Femur (tissue), 1 donor: ENCODE results near the gene NTSR1.

ENCODE experiments used
- DNase-seq: peaks from one replicate; pipeline ENCODE4 v3.0.0-alpha.2; 2017

The NTSR1 gene

DNA sequence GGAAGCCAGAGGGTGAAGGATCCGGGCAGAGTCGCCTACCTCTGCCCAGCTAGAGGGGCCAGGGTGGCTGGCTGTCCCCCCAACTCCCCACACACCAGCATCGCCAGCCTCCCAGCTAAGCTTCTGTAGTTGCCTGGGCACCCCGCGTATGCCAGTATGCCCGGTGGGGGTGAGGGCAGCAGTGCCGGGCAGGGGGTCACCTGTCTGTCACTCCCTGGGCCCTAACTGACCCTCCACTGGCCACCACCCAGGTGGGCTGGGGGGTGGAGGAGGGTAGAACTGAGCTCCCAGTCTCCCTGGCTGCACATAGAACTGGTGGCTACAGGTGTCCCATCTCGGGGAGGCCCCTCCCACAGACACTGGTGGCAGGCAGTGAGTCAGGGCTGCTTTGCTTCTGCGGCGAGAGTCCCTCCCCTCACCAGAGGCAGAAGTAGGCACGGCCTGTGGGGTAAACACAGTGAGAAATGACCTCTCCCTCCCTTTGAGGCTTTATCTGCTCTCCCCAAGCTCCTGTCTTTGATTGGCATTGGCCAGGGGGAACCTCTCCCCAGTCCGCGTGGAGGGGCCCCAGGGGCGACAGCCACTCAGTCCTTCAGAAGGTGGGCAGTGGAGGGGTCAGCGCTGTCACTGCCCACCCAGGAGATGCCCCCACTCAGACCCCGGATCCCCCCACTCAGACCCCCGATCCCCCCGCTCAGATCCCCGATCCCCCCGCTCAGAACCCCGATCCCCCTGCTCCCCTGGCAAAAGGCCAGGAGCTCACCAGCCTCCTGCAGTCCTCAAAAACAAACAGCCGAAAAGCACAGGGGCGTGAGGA is 2.5 kb downstream of the NTSR1 start:
- DNase-seq = no peak

DNA sequence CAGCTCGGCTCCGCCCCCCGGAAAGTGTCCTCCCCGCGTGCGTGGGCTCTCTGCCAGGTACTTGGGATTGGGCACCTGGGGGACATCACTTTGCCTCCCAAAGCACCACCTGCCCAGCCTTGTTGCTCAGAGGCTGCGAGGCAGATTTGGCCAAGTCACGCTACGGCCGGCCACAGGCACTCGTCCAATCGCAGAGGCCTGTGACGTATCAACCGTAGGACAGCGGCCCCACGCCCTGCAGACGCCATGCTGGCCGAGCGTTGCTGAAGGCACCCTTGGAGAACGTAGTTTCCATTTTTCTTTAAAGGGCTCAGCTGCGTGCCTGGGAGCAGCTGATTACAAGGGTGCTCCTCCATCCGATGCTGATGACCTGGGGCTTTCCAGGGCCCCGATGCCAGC is 3.1 kb downstream of the NTSR1 start:
- DNase-seq = no peak

DNA sequence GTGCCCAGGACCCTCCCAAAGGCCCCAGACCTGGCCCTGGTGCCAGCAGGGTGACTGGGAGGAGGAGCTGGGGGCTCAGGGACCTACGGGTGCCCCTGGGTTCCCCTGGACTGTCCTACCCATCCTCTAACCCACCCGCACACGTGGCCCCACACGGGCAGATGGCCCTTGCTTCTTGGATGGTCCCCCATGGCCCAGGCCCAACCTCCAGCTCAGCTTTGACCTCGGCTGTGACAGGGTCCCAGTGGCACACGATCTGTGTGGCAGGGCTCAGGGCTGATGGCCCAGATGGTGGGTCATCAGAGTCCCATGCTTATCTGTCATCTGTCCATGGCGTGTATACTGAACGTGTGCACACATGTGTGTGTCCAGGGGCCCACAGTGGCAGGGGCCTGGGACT is 4.0 kb downstream of the NTSR1 start:
- no peak for DNase-seq

DNA sequence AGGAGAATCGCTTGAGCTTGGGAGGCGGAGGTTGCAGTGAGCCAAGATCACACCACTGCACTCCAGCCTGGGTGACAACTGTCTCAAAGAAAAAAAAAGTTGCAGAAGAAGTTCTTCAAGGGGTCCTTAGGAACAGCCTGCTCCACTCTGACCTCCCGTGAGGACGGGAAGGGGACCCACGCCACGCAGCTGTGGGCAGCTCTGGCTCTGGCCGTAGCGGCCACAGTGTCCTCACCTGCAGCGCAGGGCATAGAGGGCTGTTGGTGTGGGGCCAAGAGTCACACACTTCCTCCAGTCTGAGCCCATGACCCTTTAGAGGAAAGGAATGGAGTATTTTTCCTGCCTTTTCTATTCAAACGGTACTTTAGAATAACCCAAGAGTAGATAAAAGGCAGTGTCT is 5.4 kb downstream of the NTSR1 start:
- DNase-seq = no peak

DNA sequence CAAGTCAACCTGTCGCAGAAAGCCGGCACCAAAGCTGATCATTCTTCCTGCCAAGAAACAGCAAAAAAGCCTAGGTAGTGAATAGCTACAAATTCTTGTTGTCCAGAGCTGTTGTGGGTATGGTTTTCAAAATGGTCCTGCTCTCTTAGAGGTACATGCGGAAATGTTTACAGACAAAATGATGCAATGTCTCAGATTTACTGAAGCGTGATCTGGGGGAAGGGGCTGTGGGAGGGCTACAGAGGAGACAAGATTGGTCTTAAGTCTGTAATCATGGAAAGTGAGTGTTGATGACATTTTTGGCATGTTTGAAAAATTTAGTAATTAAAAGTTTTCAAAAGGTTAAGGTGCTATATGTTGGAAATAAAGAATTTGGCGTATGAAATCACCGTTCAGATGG is 6.2 kb downstream of the NTSR1 start:
- DNase-seq = no peak

DNA sequence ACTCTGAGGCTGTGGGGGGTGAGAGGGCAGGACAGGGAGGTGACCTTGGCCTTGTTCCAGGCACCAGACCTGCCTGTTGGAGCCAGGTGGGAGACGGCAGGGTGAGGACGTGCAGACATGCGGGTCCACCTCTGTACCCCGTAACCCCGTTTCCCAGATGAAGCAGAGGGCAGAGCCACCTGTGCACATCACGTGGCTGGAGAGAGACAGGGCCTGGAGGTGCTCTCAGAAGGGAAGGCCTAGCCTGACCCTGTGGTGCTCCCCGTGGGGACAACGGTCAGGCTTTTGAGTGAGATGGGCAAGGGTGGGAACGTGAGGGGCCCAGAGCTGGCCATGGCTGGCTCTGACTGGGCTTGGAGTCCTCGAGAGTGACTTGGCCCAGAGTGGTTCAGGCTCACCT is 6.6 kb downstream of the NTSR1 start:
- DNase-seq = no peak

DNA sequence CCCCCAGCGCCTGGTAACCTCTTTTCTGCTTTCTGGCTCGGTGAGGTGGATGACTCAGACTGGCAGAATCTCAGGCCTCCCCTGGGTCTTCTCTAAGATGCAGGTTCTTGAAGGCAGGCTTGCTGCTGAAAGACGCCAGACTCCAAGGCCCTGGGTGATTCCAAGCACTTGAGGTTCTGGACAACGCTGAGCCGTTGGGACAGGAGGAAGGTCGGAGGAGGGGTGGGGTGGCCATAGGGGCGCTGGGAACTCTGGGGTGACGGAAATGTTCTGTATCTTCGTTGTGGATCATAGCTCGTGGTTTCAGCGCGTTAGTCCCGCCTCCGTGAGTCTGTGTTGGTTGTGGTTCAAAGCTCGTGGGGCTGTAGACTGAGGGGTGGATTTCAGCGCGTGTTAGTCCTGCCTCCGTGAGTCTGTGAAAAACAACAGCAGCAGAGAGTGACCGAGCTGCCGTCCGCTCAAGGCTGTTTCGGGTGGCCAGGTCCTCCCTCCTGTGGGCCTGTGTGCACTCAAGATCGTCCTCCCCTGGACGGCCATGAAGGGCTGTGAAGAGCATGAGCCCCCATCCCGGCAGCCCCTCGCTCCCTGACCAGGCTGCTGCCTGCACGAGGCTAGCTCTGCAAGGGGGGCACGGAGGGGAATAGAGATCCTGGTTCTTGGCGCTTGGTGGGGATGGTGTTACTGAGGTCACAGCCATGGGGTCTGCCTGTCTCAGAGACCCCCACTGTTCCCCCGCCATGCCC is 7.7 kb downstream of the NTSR1 start:
- DNase-seq = no peak

DNA sequence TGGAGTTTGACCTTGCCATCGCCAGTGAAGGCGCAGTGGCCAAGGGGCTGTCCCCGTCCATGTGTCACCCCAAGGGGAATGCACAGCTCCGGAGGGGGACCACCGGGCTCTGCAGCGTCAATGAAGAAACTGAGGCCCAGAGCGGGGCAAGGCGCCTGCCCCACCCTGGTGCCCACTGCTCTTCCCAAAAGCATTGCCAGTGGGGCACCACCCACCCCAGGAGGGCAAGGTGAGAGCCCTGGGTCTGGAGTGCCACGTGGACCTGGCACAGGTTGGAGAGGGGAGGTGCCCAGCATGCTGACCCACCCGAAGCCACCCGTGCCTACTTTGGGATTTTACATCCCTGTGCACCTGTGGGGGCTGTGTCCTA is 8.3 kb downstream of the NTSR1 start:
- no peak for DNase-seq

DNA sequence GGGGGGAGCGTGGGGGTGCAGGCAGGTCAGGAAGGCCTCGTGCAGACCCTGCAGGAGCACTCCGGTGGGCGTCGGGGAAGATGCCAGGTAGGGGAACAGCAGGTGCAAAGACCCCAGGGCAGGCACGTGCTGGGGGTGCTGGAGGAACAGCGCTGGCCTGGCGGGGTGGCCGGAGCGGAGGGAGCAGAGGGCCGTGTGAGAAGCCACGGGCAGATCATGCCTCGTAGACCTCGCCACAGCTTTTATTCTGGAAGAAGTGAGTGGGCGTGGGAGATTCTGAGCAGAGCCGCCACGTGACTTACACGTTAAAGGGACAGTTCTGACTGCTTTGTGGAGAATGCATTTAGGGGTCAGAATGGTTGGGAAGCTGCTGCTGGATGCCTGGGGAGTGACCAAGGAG is 9.3 kb downstream of the NTSR1 start:
- DNase-seq = no peak

DNA sequence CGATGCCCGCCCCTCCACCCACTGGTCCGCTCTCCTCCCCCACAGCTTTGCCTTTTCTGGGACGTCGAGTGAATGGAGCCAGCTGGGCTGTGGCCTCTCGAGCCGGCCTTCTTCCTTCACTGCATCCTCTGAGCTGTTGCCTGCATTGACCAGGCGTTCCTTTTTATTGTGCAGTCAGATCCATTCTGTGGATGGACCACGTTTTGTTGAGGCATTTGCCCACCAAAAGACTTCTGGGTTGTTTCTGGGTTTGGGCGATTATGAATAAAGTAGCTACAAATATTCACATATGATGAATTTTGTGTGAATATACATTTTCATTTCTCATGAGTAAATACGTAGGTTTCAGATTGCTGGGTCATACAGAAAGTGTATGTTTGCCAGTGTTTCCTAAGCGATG is 9.9 kb downstream of the NTSR1 start:
- no peak for DNase-seq

DNA sequence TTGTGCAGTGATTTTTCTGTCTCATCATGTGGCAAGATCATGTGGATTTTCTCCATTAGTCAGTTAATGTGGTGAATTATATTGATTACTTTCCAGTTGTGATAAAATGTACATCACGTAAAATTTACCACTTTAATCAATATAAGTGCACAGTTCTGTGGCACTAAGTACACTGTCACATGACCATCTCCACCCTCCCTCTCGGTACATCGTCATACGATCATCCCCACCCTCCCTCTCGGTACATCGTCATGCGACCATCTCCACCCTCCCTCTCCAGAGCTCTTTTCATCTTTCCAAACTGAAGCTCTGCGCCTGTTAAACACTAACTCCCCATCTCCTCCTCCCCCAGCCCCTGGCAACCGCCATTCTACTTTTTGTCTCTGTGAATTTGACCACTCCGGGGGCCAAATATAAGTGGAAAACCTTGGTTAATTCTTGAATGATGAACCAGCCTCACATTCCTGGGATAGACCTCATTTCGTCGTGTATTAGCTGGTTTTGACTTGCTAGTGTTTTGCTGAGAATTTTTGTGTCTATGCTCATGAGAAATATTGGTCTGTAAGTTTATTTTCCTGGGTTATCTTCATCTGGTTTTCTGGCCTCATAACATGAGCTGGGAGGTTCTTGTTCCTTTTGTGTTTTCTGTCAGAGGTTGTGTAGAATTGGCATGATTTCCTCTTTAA is 10.8 kb downstream of the NTSR1 start:
- DNase-seq = no peak

DNA sequence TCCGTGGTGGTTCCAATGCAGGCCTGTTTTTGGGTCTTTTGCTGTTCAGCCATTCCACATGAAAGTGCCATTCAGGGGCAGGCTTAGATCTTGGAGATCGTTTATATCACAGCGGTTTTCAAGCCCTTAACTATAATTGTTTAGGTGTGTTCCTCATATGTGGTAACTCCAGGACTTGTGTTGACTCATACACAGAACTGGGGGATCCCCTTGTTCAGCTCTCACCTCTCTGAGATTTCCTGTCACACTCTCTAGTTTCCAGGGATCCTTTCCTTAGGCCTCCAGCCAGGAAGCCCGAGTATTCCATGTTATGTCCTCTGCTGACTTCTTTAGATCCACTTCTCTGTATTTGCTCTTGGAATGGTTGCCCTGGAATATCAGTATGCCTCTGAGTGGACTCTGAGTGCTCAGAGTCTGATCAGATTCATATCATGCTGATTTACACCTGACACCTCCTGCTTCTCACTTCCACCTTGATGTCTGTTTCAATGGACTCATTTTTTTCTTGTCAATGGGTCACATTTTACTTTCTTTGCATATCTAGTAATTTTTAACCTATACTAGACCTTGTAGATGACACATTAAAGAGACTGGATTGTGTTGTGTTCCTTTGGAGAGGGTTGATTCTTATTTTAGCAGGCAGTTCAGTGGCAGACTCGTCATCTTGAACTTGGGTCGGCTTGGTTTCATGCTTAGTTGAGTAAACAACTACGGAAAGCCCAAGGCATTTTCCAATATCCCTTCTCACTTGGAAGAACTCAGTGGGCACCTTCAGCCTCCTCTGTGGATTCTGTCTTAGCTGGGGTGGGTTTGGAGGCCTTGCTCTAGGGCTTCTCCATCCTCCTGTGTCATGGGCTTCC is 13.1 kb downstream of the NTSR1 start:
- DNase-seq = no peak

DNA sequence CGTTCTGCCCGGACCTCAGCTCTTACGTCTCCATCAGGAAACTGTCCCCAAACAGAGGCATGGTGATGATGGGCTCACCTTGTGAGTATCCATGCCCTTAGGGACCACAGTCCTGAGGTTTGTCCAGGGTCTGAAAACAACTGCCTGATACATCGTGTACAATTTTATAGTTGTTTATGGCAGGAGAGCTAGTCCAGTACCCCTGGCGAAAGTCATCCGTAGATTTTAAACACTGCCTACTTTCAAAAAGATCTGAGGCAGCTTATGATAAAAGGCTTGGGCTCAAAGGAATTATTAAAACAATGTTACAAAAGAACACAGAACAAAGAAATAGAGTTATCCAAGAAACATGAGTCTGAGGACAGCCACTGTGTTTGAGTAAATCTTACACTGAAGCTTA is 14.0 kb downstream of the NTSR1 start:
- DNase-seq = no peak

DNA sequence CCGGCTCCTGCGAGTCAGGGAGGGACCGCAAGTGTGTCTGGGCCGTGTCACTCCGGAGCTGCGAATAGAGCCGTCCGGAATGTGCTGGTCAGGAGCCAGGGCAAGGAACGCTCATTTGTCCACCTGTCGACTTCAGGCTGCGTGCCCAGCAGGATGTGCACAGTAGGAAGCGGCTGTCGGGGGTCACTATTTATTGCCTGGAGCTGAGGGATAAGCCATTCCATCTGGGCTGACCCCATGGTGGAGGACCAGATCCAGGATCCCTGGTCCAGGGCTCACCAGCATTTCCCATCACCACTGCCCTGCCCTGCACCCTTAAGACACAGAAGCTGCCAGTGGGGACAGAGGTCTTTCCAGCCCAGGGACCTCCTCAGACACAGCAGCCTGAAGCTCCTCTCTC is 14.7 kb downstream of the NTSR1 start:
- DNase-seq = peak; percentile 76

DNA sequence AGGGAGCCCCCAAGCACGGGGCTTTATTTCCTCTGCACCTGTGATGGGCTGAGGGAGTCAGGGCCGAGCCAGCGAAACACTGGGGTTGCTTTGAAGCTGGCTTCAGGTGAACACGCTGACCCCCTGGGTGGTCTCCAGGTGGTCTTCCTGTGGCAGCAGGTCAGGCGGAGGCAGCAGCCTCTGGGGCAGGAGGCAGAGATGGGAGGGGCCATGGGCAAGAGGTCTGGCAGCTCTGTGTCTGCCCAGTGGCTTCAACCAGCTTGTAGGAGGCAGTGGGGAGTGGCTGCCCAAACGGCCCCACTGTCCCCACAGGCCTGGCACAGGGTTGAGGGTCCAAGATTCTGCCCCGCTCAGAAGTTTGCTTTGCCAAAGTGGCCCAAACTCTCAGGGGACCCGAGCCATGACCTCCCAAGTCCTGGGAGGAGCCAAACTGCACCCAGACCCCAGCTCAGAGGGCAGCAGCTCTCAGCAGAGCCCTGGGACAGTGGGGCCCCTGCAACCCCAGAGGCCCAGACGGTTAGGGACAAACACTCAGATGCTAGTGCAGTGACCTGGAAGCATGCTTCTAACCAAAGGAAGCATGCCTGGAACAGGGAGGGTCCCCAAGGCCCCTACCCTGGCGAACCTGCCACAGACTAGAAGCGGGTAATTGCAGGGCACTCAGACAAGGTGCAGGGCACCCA is 15.3 kb downstream of the NTSR1 start:
- DNase-seq = no peak

DNA sequence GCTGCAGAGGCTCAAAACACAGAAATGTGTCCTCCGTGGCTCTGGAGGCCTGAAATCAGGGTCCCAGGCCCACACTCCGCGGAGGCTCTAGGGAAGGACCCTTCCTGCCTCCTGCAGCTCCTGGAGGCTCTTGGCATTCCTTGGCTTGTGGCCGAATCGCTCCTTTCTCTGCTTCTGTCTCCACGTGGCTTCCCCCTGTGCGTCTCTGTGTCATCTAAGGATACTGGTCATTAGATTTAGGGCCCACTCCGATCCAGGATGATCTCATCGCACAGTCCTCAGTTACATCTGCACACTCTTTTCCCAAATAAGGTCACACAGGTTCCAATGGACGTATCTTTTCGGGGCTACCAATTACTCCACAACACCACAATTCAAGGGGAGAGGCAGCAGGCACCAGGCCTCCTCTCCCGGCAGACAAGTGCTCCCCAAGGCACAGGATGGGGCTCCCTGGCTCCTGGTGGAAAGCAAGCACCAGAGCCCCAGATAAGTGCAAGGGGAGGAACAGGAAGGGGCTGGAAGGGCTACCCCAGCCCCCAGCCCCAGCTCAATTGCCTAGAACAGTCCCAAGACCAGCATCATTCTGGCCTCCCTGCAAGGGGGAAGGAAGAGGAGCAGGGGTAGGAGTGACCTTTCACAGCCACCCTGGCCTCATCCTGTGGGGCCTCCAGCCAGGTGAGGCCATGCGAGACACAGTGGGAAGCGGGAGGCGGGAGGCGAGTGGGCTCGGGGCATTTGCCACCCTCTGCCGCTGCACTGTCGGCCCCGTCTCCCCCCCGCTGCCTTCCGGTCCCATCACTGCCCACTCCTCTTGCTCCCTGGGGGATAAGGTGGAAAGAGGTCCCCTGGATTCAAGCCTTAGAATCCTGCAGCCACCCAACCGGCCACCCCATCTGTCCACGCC is 16.3 kb downstream of the NTSR1 start:
- DNase-seq = no peak

DNA sequence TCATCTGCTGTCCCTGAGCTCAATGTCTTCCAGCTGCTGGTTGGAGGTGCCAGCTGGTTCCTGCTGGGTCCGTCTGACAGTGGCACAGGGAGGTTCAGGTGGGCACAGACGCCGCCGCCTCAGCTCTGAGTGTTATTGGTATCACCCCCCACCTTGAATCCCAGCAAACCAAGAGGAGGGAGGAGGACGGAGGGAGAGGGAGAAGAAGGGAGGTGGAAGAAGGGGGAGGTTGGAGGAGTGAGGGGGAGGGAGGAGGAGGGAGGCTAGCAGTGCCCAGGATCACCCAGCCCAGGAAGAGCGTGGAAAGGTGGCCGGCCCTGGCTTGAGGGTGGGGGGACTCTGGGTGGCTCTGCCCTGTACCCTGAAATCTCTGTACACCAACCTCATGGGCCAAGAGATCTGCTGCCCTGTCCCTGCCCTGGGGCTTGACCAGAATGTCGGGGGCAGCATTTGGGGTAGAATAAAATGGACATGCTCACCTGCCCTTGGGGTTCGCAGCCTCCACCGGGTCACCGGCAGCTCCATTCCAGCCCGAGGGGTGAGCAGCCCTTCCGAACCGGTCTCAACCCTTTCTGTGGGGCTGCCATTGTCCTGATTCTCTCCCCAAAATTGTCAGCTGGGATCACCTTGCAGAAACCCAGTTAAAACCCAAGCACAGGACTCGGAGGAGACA is 17.1 kb downstream of the NTSR1 start:
- no peak for DNase-seq

DNA sequence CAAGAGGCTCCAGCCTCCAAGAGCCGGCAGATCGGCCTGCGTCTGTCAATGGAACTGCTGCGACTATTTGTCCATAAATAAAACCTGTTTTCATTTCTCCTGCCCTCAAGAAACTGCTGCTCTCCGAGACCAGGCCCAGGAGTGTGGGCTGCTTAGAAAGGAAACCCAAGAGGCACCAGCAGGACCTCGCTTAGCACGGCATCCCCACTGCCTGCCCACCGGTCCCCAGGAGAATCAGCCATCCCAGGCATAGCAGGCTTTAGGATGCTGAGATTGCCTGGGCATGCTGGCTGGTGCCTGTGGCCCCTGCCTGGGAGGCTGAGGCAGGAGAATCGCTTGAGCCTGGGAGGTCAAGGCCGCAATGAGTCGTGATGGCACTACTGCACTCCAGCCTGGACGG is 17.6 kb downstream of the NTSR1 start:
- DNase-seq = no peak

DNA sequence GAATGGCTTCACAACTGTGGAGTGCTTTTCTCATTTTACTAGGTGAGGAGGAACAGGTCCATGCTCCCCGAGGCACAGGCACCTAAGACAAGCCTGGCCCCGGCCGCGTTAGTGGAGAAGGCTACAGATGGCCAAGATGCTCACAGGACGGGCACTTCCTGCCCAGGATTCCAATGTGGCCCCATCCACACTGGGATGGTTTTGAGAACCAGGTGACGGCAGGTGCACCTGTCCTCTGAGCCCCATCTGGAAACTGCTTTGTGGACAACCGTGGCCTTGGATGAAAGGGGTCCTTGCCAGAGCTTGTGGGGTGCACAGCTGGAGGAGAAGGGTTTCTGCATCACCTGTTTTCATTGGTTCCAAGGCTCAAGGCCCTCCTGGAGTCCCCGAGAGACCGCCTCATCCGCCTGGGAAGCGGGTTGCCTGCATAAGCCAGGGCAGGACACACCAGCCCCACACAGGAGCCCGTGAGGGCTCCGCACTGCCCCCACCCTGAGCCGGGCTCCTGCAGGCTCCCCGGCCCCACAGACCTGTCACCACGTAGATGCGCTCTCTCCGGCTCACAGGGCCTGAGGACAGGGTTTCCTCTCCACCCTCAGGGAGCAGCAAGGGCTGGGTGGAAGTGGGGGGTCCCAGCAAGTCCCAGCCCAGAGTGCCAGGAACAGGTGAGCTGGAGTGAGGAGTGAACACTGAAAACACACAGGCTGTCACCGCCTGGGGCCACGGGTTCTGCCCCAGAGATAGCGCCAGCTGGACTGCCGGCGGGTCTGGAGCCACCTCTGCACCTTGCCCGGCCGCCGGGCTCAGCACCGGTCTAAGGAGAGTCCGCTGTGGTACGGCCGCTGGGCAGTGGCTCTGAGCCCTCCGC is 18.3 kb downstream of the NTSR1 start:
- DNase-seq = no peak

DNA sequence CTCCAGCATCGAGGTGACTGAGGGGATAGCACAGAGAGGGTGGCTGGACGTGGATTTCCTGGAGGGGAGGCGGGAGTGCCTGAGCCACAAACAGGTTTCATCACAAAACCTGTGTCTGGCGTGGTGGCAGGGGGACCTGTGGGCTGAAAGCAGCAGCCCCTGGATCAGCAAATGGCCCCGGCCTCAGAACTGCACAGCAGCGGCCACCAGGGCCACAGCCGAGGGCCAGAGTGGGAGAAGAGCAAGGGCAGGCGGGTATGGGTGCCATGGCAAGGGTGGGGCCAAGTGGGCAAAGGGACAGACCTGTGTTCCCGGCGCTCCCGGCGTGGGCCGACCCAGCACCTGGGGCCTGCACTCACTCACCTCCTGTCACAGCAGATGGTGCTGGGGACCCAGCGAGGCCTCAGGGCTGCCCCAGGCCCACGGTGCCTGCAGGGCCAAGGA is 19.0 kb downstream of the NTSR1 start:
- no peak for DNase-seq
